ENCODE results near the gene ARRDC3.

The ARRDC3 gene

GRCh38 chr5:91409304-91409703, 26.2 kb upstream of the ARRDC3 start (continued):
- no peak for TF ChIP-seq ZNF391 (tag by site-specific recombination; IDR thresholded peaks at IDR 0.05; ENCODE audit: borderline replicate concordance, low read depth)

- no peak overlapping the region for H3K4me3 ChIP-seq (ENCODE audit: low read depth, low read length)
- no peaks in the 10 kb centered on the region for H3K4me1 ChIP-seq (ENCODE audit: control insufficient read depth, insufficient read depth, low read length)
- H3K36me3 ChIP-seq (ENCODE audit: control insufficient read depth in 2 of 2, insufficient read depth in 1 of 2, low read length in 2 of 2): no peaks in the 10 kb centered on the region; a peak in 1 of 3 replicates
- no peaks in the 10 kb centered on the region for H3K9me3 ChIP-seq (ENCODE audit: control insufficient read depth, insufficient read depth, low read depth, low read length)
- no peak overlapping the region for H3K27ac ChIP-seq (ENCODE audit: extremely low read depth, low read depth, low read length)
- TF ChIP-seq ZSCAN5A (tag by site-specific recombination; IDR thresholded peaks at IDR 0.05): no peak
- TF ChIP-seq ZNF664 (tag by site-specific recombination; IDR thresholded peaks at IDR 0.05): no peak
- POLR2A ChIA-PET: no interaction called here
- CTCF ChIA-PET: interaction anchor here (0.5 to 1.9 kb wide), 3 partner anchors 10 to 24 kb away, joined by 6 to 13 read pairs (median 6); no protein-coding TSS in a partner anchor
Observed at GRCh38 chr5:91408710-91409109, 25.6 kb upstream of the ARRDC3 start.

- no peaks in the 10 kb centered on the region for H3K4me1 ChIP-seq (ENCODE audit: control insufficient read depth, insufficient read depth, low read length)
- TF ChIP-seq WT1 (tag by site-specific recombination; IDR thresholded peaks at IDR 0.05) (no peak), ZNF513 (tag by site-specific recombination; IDR thresholded peaks at IDR 0.05) (no peak), ZNF169 (tag by site-specific recombination; IDR thresholded peaks at IDR 0.05) (no peak), ZXDB (tag by site-specific recombination; IDR thresholded peaks at IDR 0.05) (no peak), ZNF366 (tag by site-specific recombination; conservative IDR thresholded peaks at IDR 0.05) (no peak), REST (tag by site-specific recombination; IDR thresholded peaks at IDR 0.05) (no peak), ZNF596 (tag by site-specific recombination; IDR thresholded peaks at IDR 0.05) (no peak), GFI1B (tag by site-specific recombination; IDR thresholded peaks at IDR 0.05) (no peak), GLI4 (tag by site-specific recombination; IDR thresholded peaks at IDR 0.05) (no peak), ZNF626 (tag by site-specific recombination; IDR thresholded peaks at IDR 0.05) (no peak), BCL11A (tag by site-specific recombination; IDR thresholded peaks at IDR 0.05; ENCODE audit: low read depth) (no peak), ZNF16 (tag by site-specific recombination; IDR thresholded peaks at IDR 0.05; ENCODE audit: low read depth) (no peak), ZNF2 (tag by site-specific recombination; IDR thresholded peaks at IDR 0.05) (no peak), BCL6B (tag by site-specific recombination; IDR thresholded peaks at IDR 0.05) (no peak), ZNF24 (tag by site-specific recombination; IDR thresholded peaks at IDR 0.05) (no peak), YY2 (tag by site-specific recombination; IDR thresholded peaks at IDR 0.05) (no peak), MZF1 (tag by site-specific recombination; IDR thresholded peaks at IDR 0.05; ENCODE audit: borderline replicate concordance) (no peak), ZNF121 (tag by site-specific recombination; IDR thresholded peaks at IDR 0.05) (no peak), ZNF114 (tag by site-specific recombination; IDR thresholded peaks at IDR 0.05) (no peak), ZBTB11 (tag by site-specific recombination; conservative IDR thresholded peaks at IDR 0.05; ENCODE audit: low read depth) (no peak)
- H3K27ac ChIP-seq (ENCODE audit: extremely low read depth, low read depth, low read length): no peak overlapping the region
- H3K9me3 ChIP-seq (ENCODE audit: control insufficient read depth, insufficient read depth, low read depth, low read length): no peaks in the 10 kb centered on the region
- H3K4me3 ChIP-seq (ENCODE audit: low read depth, low read length): no peak overlapping the region
- ChIA-PET CTCF (interaction anchor here (0.7 to 1.9 kb wide), 2 partner anchors 12 to 426 kb away, joined by 3 to 13 read pairs; no protein-coding TSS in a partner anchor), POLR2A (no interaction called here)
- no peaks in the 10 kb centered on the region; a peak in 1 of 3 replicates for H3K36me3 ChIP-seq (ENCODE audit: control insufficient read depth in 2 of 2, insufficient read depth in 1 of 2, low read length in 2 of 2)
Observed at GRCh38 chr5:91407204-91407603, 24.1 kb upstream of the ARRDC3 start.

All from HEK293 (cell line).